Measurements from ENCODE around the gene MAP3K21.

The MAP3K21 gene

DNA sequence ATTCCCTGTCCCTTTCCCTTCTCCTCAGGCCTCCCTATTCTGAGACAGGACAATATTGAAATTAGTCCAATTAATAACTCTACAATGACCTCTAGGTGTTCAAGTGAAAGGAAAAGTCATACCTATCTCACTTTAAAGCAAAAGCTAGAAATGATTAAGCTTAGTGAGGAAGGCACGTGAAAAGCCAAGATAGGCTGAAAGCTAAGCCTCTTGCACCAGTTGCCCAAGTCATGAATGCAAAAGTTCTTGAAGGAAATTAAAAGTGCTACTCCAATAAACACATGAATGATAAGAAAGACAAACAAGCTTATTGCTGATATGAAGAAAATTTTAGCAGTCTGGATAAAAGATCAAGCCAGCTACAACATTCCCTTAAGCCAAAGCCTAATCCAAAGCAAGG lies 3.8 kb upstream of the MAP3K21 start:
- no peaks in the 10 kb centered on the region for H3K27me3 ChIP-seq (ENCODE audit: control insufficient read depth in 2 of 2, insufficient read depth in 2 of 2, low read length in 2 of 2)
- H3K27ac ChIP-seq (ENCODE audit: low read depth in 2 of 2, low read length in 2 of 2) = no peak overlapping the region
- no peak overlapping the region for H3K4me3 ChIP-seq (ENCODE audit: low read length in 2 of 2)
- H3K4me1 ChIP-seq (ENCODE audit: control insufficient read depth in 2 of 2, insufficient read depth in 2 of 2, low read length in 2 of 2) = peaks cover 0 to 6% of the 10 kb centered on the region in 2 donors
- H3K36me3 ChIP-seq (ENCODE audit: control insufficient read depth in 2 of 2, insufficient read depth in 2 of 2, low read length in 2 of 2) = no peaks in the 10 kb centered on the region
- H3K9me3 ChIP-seq (ENCODE audit: control insufficient read depth in 2 of 2, low read length in 2 of 2) = no peaks in the 10 kb centered on the region
- no peak overlapping the region for H3K9ac ChIP-seq (ENCODE audit: low read depth in 1 of 2, low read length in 2 of 2)

GRCh38 chr1:233326319-233326718 lies 1.2 kb upstream of the MAP3K21 start:
- Histone ChIP-seq H3K27ac (ENCODE audit: low read depth in 2 of 2, low read length in 2 of 2) (no peak overlapping the region), H3K4me1 (ENCODE audit: control insufficient read depth in 2 of 2, insufficient read depth in 2 of 2, low read length in 2 of 2) (peaks cover 3 to 17% of the 10 kb centered on the region in 2 donors), H3K4me3 (ENCODE audit: low read length in 2 of 2) (no peak overlapping the region), H3K27me3 (ENCODE audit: control insufficient read depth in 2 of 2, insufficient read depth in 2 of 2, low read length in 2 of 2) (peaks cover 0 to 3% of the 10 kb centered on the region in 2 donors), H3K9me3 (ENCODE audit: control insufficient read depth in 2 of 2, low read length in 2 of 2) (no peaks in the 10 kb centered on the region), H3K36me3 (ENCODE audit: control insufficient read depth in 2 of 2, insufficient read depth in 2 of 2, low read length in 2 of 2) (no peaks in the 10 kb centered on the region), H3K9ac (ENCODE audit: low read depth in 1 of 2, low read length in 2 of 2) (no peak overlapping the region)

- H3K27me3 ChIP-seq (ENCODE audit: control insufficient read depth in 2 of 2, insufficient read depth in 2 of 2, low read length in 2 of 2) = peaks cover 0 to 3% of the 10 kb centered on the region in 2 donors
- peak overlapping the region; percentile 63 to 79 for H3K4me3 ChIP-seq (ENCODE audit: low read length in 2 of 2)
- H3K9ac ChIP-seq (ENCODE audit: low read depth in 1 of 2, low read length in 2 of 2) = peak overlapping the region in 1 of 2 donors; percentile 14
- H3K9me3 ChIP-seq (ENCODE audit: control insufficient read depth in 2 of 2, low read length in 2 of 2) = no peaks in the 10 kb centered on the region
- H3K36me3 ChIP-seq (ENCODE audit: control insufficient read depth in 2 of 2, insufficient read depth in 2 of 2, low read length in 2 of 2) = no peaks in the 10 kb centered on the region
- H3K27ac ChIP-seq (ENCODE audit: low read depth in 2 of 2, low read length in 2 of 2) = peak overlapping the region; percentile 18 to 34
- peaks cover 3 to 20% of the 10 kb centered on the region in 2 donors for H3K4me1 ChIP-seq (ENCODE audit: control insufficient read depth in 2 of 2, insufficient read depth in 2 of 2, low read length in 2 of 2)
Observed at GRCh38 chr1:233326811-233327650, 493 bp upstream of the MAP3K21 start.

- Histone ChIP-seq H3K9me3 (ENCODE audit: control insufficient read depth in 2 of 2, low read length in 2 of 2) (no peaks in the 10 kb centered on the region), H3K4me1 (ENCODE audit: control insufficient read depth in 2 of 2, insufficient read depth in 2 of 2, low read length in 2 of 2) (peaks cover 3 to 20% of the 10 kb centered on the region in 2 donors), H3K36me3 (ENCODE audit: control insufficient read depth in 2 of 2, insufficient read depth in 2 of 2, low read length in 2 of 2) (no peaks in the 10 kb centered on the region), H3K27ac (ENCODE audit: low read depth in 2 of 2, low read length in 2 of 2) (peak overlapping the region; percentile 83 to 91), H3K27me3 (ENCODE audit: control insufficient read depth in 2 of 2, insufficient read depth in 2 of 2, low read length in 2 of 2) (peaks cover 0 to 3% of the 10 kb centered on the region in 2 donors), H3K9ac (ENCODE audit: low read depth in 1 of 2, low read length in 2 of 2) (peak overlapping the region; percentile 66 to 93), H3K4me3 (ENCODE audit: low read length in 2 of 2) (peak overlapping the region; percentile 82 to 92)
Observed at GRCh38 chr1:233328142-233328921, 808 bp downstream of the MAP3K21 start.

- Histone ChIP-seq H3K4me1 (ENCODE audit: control insufficient read depth in 2 of 2, insufficient read depth in 2 of 2, low read length in 2 of 2) (peaks cover 3 to 22% of the 10 kb centered on the region in 2 donors), H3K9me3 (ENCODE audit: control insufficient read depth in 2 of 2, low read length in 2 of 2) (no peaks in the 10 kb centered on the region), H3K9ac (ENCODE audit: low read depth in 1 of 2, low read length in 2 of 2) (no peak overlapping the region), H3K27me3 (ENCODE audit: control insufficient read depth in 2 of 2, insufficient read depth in 2 of 2, low read length in 2 of 2) (peaks cover 3% of the 10 kb centered on the region in 2 donors), H3K4me3 (ENCODE audit: low read length in 2 of 2) (no peak overlapping the region), H3K36me3 (ENCODE audit: control insufficient read depth in 2 of 2, insufficient read depth in 2 of 2, low read length in 2 of 2) (no peaks in the 10 kb centered on the region), H3K27ac (ENCODE audit: low read depth in 2 of 2, low read length in 2 of 2) (no peak overlapping the region)
Observed at GRCh38 chr1:233331676-233332519, 4.4 kb downstream of the MAP3K21 start.

- Histone ChIP-seq H3K9ac (ENCODE audit: low read depth in 1 of 2, low read length in 2 of 2) (no peak overlapping the region), H3K4me3 (ENCODE audit: low read length in 2 of 2) (no peak overlapping the region), H3K27me3 (ENCODE audit: control insufficient read depth in 2 of 2, insufficient read depth in 2 of 2, low read length in 2 of 2) (peaks cover 3% of the 10 kb centered on the region in 2 donors), H3K4me1 (ENCODE audit: control insufficient read depth in 2 of 2, insufficient read depth in 2 of 2, low read length in 2 of 2) (peaks cover 5 to 20% of the 10 kb centered on the region in 2 donors), H3K36me3 (ENCODE audit: control insufficient read depth in 2 of 2, insufficient read depth in 2 of 2, low read length in 2 of 2) (no peaks in the 10 kb centered on the region), H3K9me3 (ENCODE audit: control insufficient read depth in 2 of 2, low read length in 2 of 2) (no peaks in the 10 kb centered on the region), H3K27ac (ENCODE audit: low read depth in 2 of 2, low read length in 2 of 2) (no peak overlapping the region)
Observed at GRCh38 chr1:233333086-233333485, 5.6 kb downstream of the MAP3K21 start.

DNA sequence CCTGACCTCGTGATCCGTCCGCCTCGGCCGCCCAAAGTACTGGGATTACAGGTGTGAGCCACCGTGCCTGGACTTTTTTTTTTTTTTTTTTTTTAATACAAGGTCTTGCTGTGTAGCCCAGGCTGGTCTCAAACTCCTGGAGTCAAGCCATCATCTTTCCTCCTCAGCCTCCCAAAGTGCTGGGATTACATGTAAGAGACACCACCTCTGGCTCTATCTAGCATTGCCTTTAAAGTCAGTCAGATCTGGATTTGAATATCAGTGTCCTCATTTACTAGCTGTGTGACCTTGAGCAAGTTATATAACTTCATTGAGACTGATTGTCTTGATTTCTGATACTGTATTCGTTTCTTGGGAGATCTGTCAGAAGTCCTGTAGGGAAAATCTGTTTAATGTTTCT lies 6.6 kb downstream of the MAP3K21 start:
- no peaks in the 10 kb centered on the region for H3K36me3 ChIP-seq (ENCODE audit: control insufficient read depth in 2 of 2, insufficient read depth in 2 of 2, low read length in 2 of 2)
- no peak overlapping the region for H3K4me3 ChIP-seq (ENCODE audit: low read length in 2 of 2)
- peaks cover 3% of the 10 kb centered on the region in 2 donors for H3K27me3 ChIP-seq (ENCODE audit: control insufficient read depth in 2 of 2, insufficient read depth in 2 of 2, low read length in 2 of 2)
- no peaks in the 10 kb centered on the region for H3K9me3 ChIP-seq (ENCODE audit: control insufficient read depth in 2 of 2, low read length in 2 of 2)
- H3K9ac ChIP-seq (ENCODE audit: low read depth in 1 of 2, low read length in 2 of 2) = no peak overlapping the region
- no peak overlapping the region for H3K27ac ChIP-seq (ENCODE audit: low read depth in 2 of 2, low read length in 2 of 2)
- peaks cover 5 to 17% of the 10 kb centered on the region in 2 donors for H3K4me1 ChIP-seq (ENCODE audit: control insufficient read depth in 2 of 2, insufficient read depth in 2 of 2, low read length in 2 of 2)

GRCh38 chr1:233336554-233337456 lies 9.3 kb downstream of the MAP3K21 start:
- H3K27me3 ChIP-seq (ENCODE audit: control insufficient read depth in 2 of 2, insufficient read depth in 2 of 2, low read length in 2 of 2) = peaks cover 0 to 3% of the 10 kb centered on the region in 2 donors
- no peak overlapping the region for H3K27ac ChIP-seq (ENCODE audit: low read depth in 2 of 2, low read length in 2 of 2)

GRCh38 chr1:233337505-233337904 lies 10.0 kb downstream of the MAP3K21 start:
- peaks cover 0 to 3% of the 10 kb centered on the region in 2 donors for H3K27me3 ChIP-seq (ENCODE audit: control insufficient read depth in 2 of 2, insufficient read depth in 2 of 2, low read length in 2 of 2)
- no peak overlapping the region for H3K9ac ChIP-seq (ENCODE audit: low read depth in 1 of 2, low read length in 2 of 2)
- no peaks in the 10 kb centered on the region for H3K36me3 ChIP-seq (ENCODE audit: control insufficient read depth in 2 of 2, insufficient read depth in 2 of 2, low read length in 2 of 2)
- H3K4me1 ChIP-seq (ENCODE audit: control insufficient read depth in 2 of 2, insufficient read depth in 2 of 2, low read length in 2 of 2) = peaks cover 2 to 8% of the 10 kb centered on the region in 2 donors
- H3K27ac ChIP-seq (ENCODE audit: low read depth in 2 of 2, low read length in 2 of 2) = no peak overlapping the region
- no peak overlapping the region for H3K4me3 ChIP-seq (ENCODE audit: low read length in 2 of 2)
- no peaks in the 10 kb centered on the region for H3K9me3 ChIP-seq (ENCODE audit: control insufficient read depth in 2 of 2, low read length in 2 of 2)

More at GRCh38 chr1:233336554-233337456, 9.3 kb downstream of the MAP3K21 start:
- no peak overlapping the region for H3K4me3 ChIP-seq (ENCODE audit: low read length in 2 of 2)
- H3K4me1 ChIP-seq (ENCODE audit: control insufficient read depth in 2 of 2, insufficient read depth in 2 of 2, low read length in 2 of 2) = peaks cover 2 to 8% of the 10 kb centered on the region in 2 donors
- no peaks in the 10 kb centered on the region for H3K36me3 ChIP-seq (ENCODE audit: control insufficient read depth in 2 of 2, insufficient read depth in 2 of 2, low read length in 2 of 2)
- no peaks in the 10 kb centered on the region for H3K9me3 ChIP-seq (ENCODE audit: control insufficient read depth in 2 of 2, low read length in 2 of 2)
- H3K9ac ChIP-seq (ENCODE audit: low read depth in 1 of 2, low read length in 2 of 2) = no peak overlapping the region
